GM19193 (cell line): ENCODE measurements around the gene LIPT2.

Source experiments
- POLR2A ChIP-seq: IDR thresholded peaks from 4 replicates; pipeline ENCODE4 v1.6.1; 2011; ENCODE audit not compliant: insufficient read depth, insufficient read length; ENCODE audit errors: extremely low read depth

Gene LIPT2

DNA sequence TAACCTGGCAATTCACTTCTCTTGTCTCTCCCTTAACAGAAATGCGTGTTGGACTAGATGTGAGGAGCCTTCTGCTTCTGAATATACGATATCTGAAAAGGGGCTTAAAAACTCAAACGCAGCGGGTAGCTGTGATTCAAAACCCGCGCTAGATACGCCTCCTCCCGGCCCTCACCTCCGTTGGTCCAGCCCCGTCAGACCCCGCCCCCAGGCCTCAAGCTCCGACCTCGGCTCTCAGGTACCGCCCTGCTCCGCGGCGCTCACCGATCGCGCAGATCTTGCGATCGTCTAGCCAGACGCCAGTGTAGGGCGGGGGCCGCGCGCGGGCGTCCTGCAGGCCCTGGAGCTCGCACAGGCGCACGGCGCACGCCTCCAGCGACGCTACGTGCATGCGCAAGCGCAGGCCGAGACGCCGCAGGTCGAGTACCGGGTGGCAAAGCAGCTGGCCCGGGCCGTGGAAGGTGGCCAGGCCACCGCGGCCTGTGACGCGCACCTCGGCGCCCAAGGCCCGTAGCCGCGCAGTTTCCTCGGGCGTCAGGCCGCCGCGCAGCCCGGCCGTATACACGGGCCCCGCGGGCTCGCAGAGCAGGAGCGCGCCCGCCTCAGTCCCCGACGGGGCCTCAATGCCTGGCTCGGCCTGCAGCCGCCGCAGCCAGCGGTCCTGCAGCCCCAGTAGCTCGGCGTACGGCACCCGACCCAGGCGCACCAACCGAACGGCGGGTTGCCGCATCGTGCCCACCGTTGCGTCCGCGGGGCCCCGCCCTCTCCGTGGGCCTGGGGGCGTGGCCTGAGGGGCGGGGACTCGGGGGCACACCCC, at the start of gene LIPT2:
TSS of gene LIPT2 (minus strand) at position 751 of the 817 bp plus-strand sequence. CDS start at position 730, 21 bp downstream.
- peak; percentile 86 for TF ChIP-seq POLR2A

DNA sequence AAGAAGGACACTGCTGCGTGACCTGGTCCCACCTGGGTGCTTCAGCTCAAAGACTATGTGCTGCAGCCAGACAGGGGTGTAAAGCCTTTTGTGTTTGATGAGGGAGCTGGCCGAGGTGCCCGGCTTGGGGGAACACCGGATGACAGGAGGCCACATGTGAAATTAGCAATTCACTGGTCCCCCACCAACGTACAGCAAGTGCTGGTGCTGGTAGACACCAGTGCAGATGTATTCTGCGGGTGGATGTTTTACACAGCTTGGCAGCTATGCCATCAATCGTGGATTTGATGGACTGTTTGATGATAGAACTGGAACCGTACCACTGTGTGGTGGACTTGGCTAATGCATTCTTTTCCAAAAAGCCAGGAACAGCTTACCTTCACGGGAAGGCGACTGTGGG, 47.9 kb upstream of the LIPT2 start:
- no peak for TF ChIP-seq POLR2A

- TF ChIP-seq POLR2A = no peak
Observed at GRCh38 chr11:74540270-74540669, 46.7 kb upstream of the LIPT2 start.

DNA sequence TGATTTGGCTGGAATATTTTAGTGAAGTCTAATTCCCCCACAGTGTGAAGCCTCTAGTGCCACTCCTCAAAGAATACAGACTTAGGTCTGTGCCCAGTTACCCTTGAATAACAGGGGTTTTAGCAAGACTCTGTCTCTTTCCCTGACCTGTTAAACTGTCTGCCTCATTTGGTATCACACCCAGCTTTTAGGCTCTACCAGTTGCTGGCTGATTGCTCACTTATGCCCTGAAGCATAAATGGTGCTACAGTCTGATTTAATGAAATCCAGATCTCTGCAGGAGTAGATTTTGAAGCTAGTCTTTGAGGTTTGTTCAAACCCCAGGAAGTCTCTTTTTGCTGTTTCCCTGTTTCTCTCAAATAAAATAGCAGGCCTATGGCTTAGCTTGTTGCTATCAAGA, 45.2 kb upstream of the LIPT2 start:
- TF ChIP-seq POLR2A = no peak

DNA sequence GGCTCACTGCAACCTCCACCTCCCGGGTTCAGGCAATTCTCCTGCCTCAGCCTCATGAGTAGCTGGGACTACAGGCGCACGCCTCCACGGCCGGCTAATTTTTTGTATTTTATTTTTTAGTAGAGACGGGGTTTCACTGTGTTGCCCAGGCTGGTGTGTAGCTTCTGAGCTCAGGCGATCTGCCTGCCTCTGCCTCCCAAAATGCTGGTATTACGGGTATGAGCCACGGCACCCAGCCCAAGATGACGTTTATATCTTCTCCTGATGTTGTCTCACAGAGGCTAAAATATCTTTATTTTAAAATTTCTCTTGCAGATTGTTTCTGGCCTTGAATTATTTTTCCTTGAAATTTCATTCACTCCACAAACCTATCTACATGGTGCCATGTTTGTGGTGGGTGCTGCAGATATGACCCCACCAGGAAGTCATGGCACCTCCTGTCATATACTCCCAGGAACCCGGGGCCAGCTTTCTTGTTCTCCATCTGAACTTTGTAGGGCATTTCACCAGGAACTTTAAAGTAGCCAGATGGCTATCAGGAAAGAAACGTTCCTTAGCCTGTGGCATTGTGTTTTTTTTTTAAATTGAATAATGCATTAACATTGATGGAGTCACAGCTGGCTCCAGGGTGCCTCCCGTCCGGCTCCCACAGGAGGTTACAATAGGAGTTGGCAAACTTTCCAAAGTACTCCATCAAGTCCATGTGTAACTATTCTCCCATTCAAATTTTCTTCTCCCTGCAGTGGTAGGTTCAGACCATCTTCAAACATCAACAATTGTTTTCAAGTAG, 42.0 kb upstream of the LIPT2 start:
- no peak for TF ChIP-seq POLR2A

- TF ChIP-seq POLR2A = no peak
Observed at GRCh38 chr11:74534216-74534945, 40.9 kb upstream of the LIPT2 start.

GRCh38 chr11:74533421-74533820, 39.9 kb upstream of the LIPT2 start:
- no peak for TF ChIP-seq POLR2A

DNA sequence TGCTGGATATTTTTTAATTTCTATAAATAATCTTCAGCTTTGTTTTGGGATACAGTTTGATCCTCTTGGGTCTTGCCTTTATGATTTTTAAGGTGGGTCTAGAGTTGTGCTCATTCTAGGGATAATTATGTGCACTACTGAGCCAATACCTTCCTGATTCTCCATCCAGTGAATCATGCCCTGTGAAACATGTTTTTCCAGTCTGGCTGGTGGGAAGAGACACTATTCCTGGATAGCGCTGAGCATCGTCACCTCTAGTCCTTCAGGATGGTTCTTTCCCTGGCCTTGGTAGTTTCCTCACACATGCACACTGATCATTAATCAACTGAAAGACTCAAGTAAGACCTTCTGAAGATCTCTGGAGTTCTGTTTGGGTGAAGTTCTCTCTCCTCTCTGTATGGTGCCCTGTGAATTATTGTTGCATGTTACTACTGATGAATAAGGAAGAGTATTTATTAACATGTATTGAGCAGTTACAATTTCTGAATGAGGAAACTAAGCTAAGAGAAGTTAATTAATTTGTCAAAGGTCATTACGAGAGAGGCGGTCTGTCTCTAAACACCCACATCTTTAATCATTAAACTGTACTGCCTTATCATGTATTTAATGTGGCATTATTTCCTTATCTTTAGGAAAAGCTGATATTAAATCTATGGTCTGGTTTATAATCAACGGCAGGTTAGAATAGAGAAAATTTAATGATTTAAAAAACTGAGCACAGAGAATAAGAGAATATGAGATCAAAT, 39.1 kb upstream of the LIPT2 start:
- no peak for TF ChIP-seq POLR2A

DNA sequence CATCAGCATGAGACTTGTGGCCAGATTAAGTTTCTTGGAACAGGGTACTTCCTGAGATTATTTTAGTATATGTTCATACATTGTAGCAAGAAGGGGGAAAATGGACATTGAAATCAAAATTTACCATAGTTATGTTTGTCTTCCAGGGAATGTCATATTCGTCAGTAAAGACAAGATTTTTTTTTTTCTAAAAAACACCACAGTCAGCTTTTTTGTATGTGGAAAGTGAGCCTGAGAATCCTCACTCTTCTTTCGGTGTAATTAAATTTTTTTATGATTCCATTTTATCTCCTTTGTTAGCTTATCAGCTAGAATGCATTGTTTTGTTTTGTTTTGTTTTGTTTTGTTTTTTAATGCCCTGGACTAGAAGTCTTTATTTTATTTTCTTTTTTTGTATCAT, 31.5 kb upstream of the LIPT2 start:
- no peak for TF ChIP-seq POLR2A

- TF ChIP-seq POLR2A = no peak
Observed at GRCh38 chr11:74524501-74524900, 31.0 kb upstream of the LIPT2 start.

- no peak for TF ChIP-seq POLR2A
Observed at GRCh38 chr11:74522776-74523175, 29.3 kb upstream of the LIPT2 start.

DNA sequence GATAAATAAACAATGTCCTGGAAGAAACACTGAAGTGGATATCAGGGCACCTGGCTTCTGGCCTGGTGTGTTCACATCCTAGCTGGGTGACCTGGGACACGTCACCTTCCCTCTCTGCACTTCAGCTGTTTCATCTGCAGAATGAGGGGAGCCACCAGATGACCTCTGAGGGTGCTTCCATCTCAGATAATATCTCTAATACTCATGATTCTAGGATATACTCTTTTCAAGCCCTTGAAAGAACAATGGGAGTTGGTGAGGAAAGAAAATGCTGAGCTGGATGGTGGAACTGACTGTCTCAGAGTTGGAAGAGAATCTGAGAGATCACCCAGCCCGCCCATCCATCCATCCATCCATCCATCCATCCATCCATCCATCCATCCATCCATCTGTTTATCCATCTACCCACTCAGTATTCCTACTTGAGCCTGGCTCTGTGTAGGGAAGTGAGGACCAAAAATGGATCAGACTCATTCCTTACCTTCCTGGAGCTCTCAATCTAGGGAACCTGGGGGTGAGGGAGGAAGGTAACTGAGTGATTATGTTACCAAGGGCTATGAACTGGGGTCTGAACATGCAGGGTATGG, 28.2 kb upstream of the LIPT2 start:
- no peak for TF ChIP-seq POLR2A

DNA sequence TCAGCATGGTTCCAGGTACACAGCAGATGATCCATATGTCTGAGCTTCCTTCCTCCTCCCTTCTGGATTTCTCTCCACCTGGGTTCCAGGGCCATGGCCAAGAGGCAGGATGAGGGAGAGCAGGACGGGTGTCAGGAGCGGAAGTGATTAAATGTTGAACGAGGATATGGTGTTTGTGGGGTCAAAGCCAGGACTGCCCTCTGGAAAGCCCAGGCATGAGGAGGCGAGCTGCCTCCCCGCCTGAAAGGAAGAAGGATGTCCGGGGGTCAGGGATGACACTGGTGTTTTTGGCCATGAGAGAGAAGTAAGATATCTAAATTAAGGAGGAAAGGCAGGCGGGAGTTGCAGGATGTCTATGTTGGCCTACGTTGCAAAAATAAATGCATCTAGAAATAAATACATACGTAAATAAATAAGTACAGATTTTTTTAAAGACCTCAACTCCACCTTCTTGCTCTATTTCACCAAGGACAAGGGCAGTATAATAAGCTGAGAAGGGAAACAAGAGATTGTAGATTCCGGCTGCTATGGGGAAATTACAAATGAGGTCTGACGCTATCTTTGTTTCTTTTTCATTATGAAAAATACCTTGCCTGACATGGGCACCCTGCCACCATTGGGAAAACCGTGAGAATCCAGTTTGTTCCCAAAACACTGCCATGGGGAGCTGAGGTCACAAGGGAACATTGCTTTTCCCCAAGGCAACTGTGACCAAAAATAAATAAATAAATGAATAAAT, 27.6 kb upstream of the LIPT2 start:
- TF ChIP-seq POLR2A = no peak

DNA sequence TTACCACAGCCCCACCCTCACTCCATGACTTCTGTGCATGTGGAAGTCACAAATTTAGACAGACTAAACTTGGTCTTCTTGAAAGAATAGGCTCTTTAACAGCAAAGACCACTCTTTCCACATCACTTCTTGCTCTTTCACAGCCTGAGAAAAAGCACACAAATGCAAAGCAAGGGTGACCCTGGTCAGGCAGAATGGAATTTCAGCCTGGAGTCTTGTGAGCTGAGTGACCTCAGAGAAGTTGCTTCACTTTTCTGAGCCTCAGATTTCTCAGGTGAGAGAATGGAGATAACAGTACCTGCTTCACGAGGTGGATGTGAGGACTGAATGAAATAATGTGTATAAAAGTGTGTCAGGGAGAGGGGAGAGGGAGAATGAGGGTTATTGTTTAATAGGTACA, 26.8 kb upstream of the LIPT2 start:
- TF ChIP-seq POLR2A = no peak
